Skeletal muscle tissue (tissue), 4 donors: ENCODE data around the gene NR5A2. TPM values are rescaled to one million over a fixed set of nuclear protein-coding genes. Genes with fewer than 3 reads are reported as not detected.

ENCODE experiments used
- H3K27ac ChIP-seq: one replicate; pipeline ENCODE4 v1.7.0; 2013; ENCODE audit warnings: mild to moderate bottlenecking, low read depth, low read length, inconsistent platforms
- H3K27me3 ChIP-seq, 3 donors: one replicate each; pipeline ENCODE4 v1.7.0; 2013; ENCODE audit warnings: low read length in 3 of 3; ENCODE audit not compliant: control insufficient read depth in 3 of 3, insufficient read depth in 3 of 3
- H3K36me3 ChIP-seq, 3 donors: one replicate each; pipeline ENCODE4 v1.7.0; 2013; ENCODE audit warnings: low read length in 3 of 3; ENCODE audit not compliant: control insufficient read depth in 3 of 3, insufficient read depth in 3 of 3
- H3K4me1 ChIP-seq, 3 donors: one replicate each; pipeline ENCODE4 v1.7.0; 2013; ENCODE audit warnings: low read length in 3 of 3, mild to moderate bottlenecking in 3 of 3; ENCODE audit not compliant: control insufficient read depth in 3 of 3, insufficient read depth in 3 of 3
- H3K4me3 ChIP-seq, 3 donors: one replicate each; pipeline ENCODE4 v1.7.0; 2013; ENCODE audit warnings: low read length in 3 of 3
- H3K9ac ChIP-seq, 3 donors: one replicate each; pipeline ENCODE4 v1.7.0; 2013; ENCODE audit warnings: low read length in 3 of 3, mild to moderate bottlenecking in 3 of 3, moderate library complexity in 2 of 3, low read depth in 1 of 3
- H3K9me3 ChIP-seq, 3 donors: one replicate each; pipeline ENCODE4 v1.7.0; 2013; ENCODE audit warnings: low read length in 3 of 3; ENCODE audit not compliant: control insufficient read depth in 3 of 3
- total RNA-seq: library from RNA; depleted of rRNA; stranded (reverse); fragments of >200 nt; gene quantifications from one replicate; pipeline ENCODE4 v1.2.3, GENCODE V29; 2014
- donor health status: Osteomylitis.

NR5A2 gene
- total RNA-seq, 1 donor from 2014 or later = 4.2 TPM

DNA sequence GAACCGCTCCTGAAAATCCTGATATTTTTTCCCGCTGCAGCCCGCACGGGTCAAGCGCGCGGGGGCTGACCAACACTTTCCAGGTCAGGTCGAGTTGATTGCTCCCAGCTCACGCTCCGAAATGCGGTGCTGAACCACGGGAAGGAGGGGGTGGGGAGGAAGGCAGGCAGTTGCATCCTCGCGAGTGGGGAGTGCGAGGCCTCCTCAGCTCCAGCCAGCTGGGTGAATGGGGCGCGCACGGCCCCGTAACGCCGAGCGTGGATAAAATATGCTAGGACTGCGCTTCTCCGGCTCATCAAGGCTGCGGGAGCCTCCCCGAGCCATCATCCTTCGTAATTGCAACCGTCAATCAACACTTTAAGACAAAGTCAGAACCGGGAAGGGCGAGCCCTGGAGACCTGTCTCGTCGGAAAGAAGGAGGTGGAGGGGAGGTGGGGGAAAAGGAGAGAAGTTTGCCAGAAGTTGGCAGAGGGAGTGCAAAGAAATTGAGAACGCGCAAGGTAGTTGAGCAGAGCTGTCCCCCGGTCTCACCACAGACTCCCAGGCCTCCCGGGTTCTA, 8.0 kb downstream of the NR5A2 start:
- H3K27ac ChIP-seq = no peak overlapping the region
- peaks cover 78 to 89% (median 84%) of the 10 kb centered on the region in 3 donors for H3K27me3 ChIP-seq
- peaks cover 15 to 26% (median 19%) of the 10 kb centered on the region in 3 donors for H3K4me1 ChIP-seq
- H3K4me3 ChIP-seq = peak overlapping the region in 2 of 3 donors; percentile 41 to 44
- no peaks in the 10 kb centered on the region for H3K9me3 ChIP-seq
- H3K9ac ChIP-seq = no peak overlapping the region
- no peaks in the 10 kb centered on the region for H3K36me3 ChIP-seq

DNA sequence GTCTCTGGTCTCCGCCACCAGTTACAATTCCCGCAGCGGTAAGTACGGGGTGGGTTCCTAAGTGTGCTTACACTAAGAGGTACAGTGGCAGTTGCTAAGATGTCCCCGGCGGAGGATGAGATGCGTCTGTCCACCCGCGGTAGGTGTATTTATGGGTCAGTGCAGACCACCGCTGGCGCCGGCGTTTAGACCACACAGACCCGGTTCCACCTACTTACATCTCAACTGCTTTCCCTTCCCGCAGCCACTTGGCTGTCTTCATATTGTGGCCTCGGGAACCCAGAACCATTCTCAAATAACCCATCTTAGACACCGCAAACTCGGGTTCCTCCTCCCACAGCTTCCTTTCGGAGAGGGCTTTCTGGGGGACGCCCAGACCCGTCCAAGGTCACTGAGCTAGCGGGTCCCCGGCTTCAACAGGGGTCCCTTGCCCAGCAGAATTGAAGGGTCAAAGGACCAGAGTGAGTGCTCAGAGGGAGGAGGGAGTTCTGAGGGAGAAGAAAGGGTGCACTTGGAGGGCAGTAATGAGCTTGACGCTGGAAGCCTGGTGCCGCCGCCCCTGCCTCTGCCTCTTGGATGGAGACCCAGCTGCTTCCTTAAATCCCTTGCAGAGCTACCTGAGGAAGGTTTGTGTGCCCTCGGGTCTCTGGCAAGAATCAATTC, 8.6 kb downstream of the NR5A2 start:
- no peaks in the 10 kb centered on the region for H3K9me3 ChIP-seq

DNA sequence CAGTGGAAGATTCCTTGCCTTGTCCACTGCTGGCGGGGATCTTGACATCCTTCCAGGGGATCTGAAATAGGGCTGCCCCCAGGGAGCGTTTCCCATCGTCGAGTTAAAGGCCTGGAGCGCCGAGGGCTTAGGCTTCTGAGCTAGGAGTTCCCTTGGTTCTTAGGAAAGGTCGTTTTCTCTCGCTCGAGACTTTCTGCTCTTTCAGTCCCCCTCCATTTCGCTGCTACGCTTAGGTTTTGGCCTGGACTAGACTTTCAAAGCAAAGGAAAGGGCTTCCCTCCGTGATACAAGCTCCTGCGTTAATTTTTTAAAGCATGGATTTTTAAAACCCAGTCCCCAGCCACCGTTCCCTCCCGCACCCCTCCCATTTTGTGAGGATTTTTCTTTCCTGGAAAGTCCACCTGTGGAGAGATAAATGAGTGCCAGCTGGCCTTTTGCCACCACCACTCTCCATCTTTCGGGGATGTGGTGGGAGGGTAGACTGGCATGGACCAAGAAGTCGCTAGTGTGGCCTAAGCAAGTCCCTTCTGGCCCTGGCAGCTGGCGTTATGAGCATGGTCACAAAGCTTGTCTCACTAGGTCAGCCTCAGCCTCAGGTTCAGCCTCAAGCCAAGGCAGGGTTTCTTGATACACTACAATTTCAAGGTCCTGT, 9.2 kb downstream of the NR5A2 start:
- Histone ChIP-seq H3K27me3 (peaks cover 83 to 92% (median 88%) of the 10 kb centered on the region in 3 donors), H3K4me3 (no peak overlapping the region), H3K36me3 (no peaks in the 10 kb centered on the region), H3K9ac (no peak overlapping the region), H3K9me3 (no peaks in the 10 kb centered on the region), H3K27ac (no peak overlapping the region), H3K4me1 (peaks cover 22 to 26% (median 23%) of the 10 kb centered on the region in 3 donors)

More for the DNA sequence above, 8.6 kb downstream of the NR5A2 start:
- H3K9ac ChIP-seq = no peak overlapping the region
- peaks cover 18 to 26% (median 22%) of the 10 kb centered on the region in 3 donors for H3K4me1 ChIP-seq
- no peaks in the 10 kb centered on the region for H3K36me3 ChIP-seq
- peaks cover 79 to 90% (median 86%) of the 10 kb centered on the region in 3 donors for H3K27me3 ChIP-seq
- no peak overlapping the region for H3K4me3 ChIP-seq
- H3K27ac ChIP-seq = no peak overlapping the region

DNA sequence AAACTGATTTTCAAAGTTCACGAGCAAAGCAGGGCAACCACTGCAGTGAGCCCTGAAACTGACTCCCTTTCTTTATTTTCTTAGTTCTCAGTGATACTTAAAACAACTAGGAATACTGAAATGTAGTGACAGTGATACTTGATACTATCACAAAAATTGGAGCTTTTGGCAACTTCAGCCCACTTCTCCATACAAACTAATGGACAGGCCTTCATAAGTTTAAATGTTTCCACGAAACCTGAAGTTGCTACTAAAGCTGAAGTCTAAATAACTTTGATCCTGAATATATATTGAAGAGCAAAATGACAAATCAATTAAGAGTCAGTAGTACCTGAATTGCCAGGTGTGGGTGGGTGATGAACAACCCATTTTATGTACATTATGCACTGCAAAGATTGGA, 10.0 kb downstream of the NR5A2 start:
- Histone ChIP-seq H3K27me3 (peaks cover 90 to 96% (median 92%) of the 10 kb centered on the region in 3 donors), H3K27ac (no peak overlapping the region), H3K4me3 (no peak overlapping the region), H3K4me1 (peaks cover 23 to 27% (median 25%) of the 10 kb centered on the region in 3 donors), H3K9me3 (no peaks in the 10 kb centered on the region), H3K36me3 (no peaks in the 10 kb centered on the region), H3K9ac (no peak overlapping the region)

DNA sequence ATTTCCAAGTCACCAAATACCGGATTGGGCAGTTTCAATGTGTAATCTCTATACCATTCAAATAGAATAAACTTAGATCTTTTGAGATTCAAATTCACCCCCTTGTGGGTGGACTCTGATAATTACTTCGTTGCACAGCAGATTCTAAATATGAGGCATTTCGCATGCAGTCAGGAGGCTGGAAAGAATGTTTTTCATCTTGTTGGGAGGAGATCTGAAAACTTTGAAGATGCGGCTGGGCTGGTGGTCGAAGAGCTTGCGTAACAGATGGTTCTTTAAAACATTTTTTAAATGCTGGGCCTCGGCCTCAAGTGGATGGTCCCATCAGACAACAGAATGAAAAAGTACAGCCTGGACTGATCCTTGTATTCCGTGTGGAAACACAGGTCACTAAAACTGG, 10.4 kb downstream of the NR5A2 start:
- Histone ChIP-seq H3K36me3 (no peaks in the 10 kb centered on the region), H3K27me3 (peaks cover 93 to 97% (median 94%) of the 10 kb centered on the region in 3 donors), H3K27ac (no peak overlapping the region), H3K9me3 (no peaks in the 10 kb centered on the region), H3K4me3 (no peak overlapping the region), H3K4me1 (peaks cover 27 to 29% (median 28%) of the 10 kb centered on the region in 3 donors), H3K9ac (no peak overlapping the region)

DNA sequence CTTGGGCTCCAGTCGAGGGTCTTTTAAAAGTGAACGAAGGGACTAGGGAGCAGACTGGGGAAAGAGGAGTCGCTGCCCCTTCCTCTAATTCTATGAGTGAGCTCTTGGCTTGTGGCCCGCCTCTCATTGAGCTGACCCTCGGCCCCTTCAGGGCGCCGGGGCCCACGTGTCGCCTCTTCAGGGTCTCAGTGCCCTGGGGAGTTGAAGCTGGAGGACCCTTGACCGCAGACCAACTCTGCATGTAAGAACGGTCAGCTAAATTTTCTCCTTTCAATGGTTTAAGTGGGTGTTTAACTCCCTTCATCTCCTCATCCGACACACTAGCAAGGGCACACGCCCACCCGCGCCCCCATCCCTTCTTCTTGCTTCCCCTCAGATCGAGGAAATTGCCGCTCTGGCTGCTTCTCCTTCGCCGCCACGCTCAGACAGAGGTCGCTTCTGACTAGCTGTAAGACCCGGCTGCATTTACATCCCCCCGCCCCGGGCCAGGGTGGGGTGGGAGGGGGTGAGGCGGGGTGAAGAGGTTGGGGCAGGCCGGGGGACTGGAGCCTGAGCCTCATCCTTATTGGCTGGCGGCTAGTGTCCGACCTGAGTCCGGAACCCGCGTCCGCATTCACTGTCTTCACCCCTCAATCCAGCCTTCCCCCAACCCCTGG, 10.9 kb downstream of the NR5A2 start:
- Histone ChIP-seq H3K36me3 (no peaks in the 10 kb centered on the region), H3K27me3 (peaks cover 92 to 97% (median 94%) of the 10 kb centered on the region in 3 donors), H3K9ac (no peak overlapping the region), H3K4me3 (peak overlapping the region in 2 of 3 donors; percentile 61 to 64), H3K4me1 (peaks cover 28 to 31% (median 29%) of the 10 kb centered on the region in 3 donors), H3K27ac (no peak overlapping the region), H3K9me3 (no peaks in the 10 kb centered on the region)

DNA sequence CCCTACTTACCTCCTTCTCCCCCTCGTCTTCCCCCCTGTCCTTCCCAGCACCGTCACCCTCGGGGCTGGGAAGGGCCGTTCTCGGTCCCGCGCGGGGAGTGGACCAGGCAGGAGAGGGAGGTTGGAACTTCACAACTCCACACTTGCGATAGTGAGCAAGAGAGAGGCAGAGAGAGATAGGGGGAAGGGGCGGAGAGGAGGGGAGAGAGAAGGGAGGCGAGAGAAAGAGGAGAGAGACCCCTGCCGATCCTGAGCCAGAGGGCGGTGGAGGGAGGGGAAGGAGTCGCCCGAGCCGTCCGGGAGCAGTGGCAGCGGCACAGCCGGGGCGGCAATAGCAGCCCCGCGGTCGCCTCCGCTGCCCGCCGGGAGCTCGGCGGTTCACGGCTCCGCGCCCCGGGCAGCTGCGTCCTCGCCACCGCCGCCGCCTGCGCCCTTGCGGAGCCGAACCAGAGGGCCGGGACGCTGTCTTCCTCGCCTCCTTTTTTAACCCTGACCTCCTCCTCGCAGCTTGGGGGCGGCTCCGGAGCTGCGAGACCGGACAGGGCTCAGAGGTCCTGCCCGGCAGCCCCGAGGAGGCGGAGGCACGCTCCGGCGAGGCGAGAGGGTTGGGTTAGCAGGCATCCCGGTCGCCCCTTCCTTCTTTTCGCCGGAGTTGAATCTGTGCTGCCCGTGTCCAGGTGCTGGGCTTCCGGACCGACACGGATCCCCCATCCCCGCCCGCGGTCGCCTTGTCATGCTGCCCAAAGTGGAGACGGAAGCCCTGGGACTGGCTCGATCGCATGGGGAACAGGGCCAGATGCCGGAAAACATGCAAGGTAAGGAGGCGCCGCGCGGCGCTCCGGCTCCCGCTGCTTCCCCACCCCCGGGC, 11.7 kb downstream of the NR5A2 start:
- Histone ChIP-seq H3K27me3 (peaks cover 91 to 94% (median 94%) of the 10 kb centered on the region in 3 donors), H3K9me3 (no peaks in the 10 kb centered on the region), H3K4me3 (peak overlapping the region; percentile 64 to 71 (median 66)), H3K36me3 (no peaks in the 10 kb centered on the region), H3K9ac (peak overlapping the region in 2 of 3 donors; percentile 41 to 46), H3K4me1 (peaks cover 28 to 31% (median 29%) of the 10 kb centered on the region in 3 donors), H3K27ac (no peak overlapping the region)

DNA sequence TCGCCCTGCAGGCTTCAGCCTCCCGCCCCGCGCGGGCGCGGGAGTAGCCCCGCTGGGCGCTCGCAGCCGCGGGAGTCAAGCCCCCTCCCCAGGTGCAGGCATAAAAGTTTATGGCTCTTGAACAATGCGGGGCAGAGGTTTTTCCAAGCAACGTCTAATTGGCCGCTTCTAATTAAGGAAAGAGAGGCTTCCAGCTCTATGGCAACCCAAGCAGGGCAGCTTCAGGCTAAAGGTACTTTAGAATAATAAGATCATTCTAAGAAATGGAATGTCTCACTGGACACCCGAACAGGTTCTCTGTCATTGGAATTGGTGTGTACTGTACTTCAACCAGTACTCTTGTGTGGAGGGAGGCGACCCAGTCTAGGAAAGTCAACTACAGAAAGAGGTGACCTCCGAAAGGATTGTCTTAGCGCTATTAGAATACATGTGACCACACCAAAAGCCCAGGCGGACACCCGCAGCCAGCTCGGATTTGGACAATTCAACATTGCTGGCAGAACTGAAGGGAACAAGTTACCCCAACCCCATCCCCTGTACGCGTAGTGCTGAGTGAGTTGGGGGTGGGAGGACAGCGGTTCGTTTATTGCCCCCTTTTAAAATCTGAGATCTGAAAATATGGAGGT, 12.5 kb downstream of the NR5A2 start:
- Histone ChIP-seq H3K27ac (peak overlapping the region; percentile 61), H3K9me3 (no peaks in the 10 kb centered on the region)

More for the DNA sequence above, 12.5 kb downstream of the NR5A2 start:
- Histone ChIP-seq H3K27me3 (peaks cover 89 to 93% (median 92%) of the 10 kb centered on the region in 3 donors), H3K4me1 (peaks cover 28 to 30% (median 29%) of the 10 kb centered on the region in 3 donors), H3K36me3 (no peaks in the 10 kb centered on the region), H3K9ac (peak overlapping the region; percentile 41 to 65 (median 46)), H3K4me3 (peak overlapping the region; percentile 64 to 71 (median 66))
